ENCODE measurements around the gene ALKBH3.

GRCh38 chr11:43923406-43924111 is 42.9 kb downstream of the ALKBH3 start:
- TF ChIP-seq, protein P1, sequence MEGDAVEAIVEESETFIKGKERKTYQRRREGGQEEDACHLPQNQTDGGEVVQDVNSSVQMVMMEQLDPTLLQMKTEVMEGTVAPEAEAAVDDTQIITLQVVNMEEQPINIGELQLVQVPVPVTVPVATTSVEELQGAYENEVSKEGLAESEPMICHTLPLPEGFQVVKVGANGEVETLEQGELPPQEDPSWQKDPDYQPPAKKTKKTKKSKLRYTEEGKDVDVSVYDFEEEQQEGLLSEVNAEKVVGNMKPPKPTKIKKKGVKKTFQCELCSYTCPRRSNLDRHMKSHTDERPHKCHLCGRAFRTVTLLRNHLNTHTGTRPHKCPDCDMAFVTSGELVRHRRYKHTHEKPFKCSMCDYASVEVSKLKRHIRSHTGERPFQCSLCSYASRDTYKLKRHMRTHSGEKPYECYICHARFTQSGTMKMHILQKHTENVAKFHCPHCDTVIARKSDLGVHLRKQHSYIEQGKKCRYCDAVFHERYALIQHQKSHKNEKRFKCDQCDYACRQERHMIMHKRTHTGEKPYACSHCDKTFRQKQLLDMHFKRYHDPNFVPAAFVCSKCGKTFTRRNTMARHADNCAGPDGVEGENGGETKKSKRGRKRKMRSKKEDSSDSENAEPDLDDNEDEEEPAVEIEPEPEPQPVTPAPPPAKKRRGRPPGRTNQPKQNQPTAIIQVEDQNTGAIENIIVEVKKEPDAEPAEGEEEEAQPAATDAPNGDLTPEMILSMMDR (IDR thresholded peaks at IDR 0.05; ENCODE audit: borderline replicate concordance, extremely low read depth, low read length, poor library complexity, severe bottlenecking), result no peak
- TF ChIP-seq EZH2 (IDR thresholded peaks at IDR 0.05; ENCODE audit: borderline replicate concordance, low read depth, low read length, severe bottlenecking), result no peak

Measured in DND-41 (cell line).